ENCODE results near the gene GPR18.

Gene GPR18

GRCh38 chr13:99206226-99206625, 52.0 kb downstream of the GPR18 start:
- no peak for DNase-seq

- no peak for DNase-seq
Observed at GRCh38 chr13:99205621-99206220, 52.5 kb downstream of the GPR18 start.
